Astrocyte of the spinal cord (primary cell): Measurements from ENCODE around the gene HMGN4.

ENCODE experiments used
- DNase-seq: peaks from one replicate; pipeline ENCODE4 v3.0.0; 2011; ENCODE audit warnings: low read depth, low spot score
- H3K4me3 ChIP-seq: 2 replicates; pipeline ENCODE4 v1.5.1; 2011; ENCODE audit warnings: low read depth, mild to moderate bottlenecking, low read length, moderate library complexity
- CTCF ChIP-seq: IDR thresholded peaks from 2 replicates; pipeline ENCODE4 v1.5.1; 2012; ENCODE audit warnings: low read depth, mild to moderate bottlenecking, low read length, inconsistent platforms
- in situ Hi-C: cut with HindIII; loops from 2 replicates; pipeline ENCODE4 v1.10.0; 2017; ENCODE audit warnings: low sequenced_read_pairs

The HMGN4 gene

GRCh38 chr6:26537846-26538571, at the start of gene HMGN4:
Gene HMGN4, plus strand, starts transcription at chr6:26538366. Its CDS starts 6,841 bp downstream, at chr6:26545207.
- in situ Hi-C loops: no loop called here
- peak; percentile 95 for DNase-seq

DNA sequence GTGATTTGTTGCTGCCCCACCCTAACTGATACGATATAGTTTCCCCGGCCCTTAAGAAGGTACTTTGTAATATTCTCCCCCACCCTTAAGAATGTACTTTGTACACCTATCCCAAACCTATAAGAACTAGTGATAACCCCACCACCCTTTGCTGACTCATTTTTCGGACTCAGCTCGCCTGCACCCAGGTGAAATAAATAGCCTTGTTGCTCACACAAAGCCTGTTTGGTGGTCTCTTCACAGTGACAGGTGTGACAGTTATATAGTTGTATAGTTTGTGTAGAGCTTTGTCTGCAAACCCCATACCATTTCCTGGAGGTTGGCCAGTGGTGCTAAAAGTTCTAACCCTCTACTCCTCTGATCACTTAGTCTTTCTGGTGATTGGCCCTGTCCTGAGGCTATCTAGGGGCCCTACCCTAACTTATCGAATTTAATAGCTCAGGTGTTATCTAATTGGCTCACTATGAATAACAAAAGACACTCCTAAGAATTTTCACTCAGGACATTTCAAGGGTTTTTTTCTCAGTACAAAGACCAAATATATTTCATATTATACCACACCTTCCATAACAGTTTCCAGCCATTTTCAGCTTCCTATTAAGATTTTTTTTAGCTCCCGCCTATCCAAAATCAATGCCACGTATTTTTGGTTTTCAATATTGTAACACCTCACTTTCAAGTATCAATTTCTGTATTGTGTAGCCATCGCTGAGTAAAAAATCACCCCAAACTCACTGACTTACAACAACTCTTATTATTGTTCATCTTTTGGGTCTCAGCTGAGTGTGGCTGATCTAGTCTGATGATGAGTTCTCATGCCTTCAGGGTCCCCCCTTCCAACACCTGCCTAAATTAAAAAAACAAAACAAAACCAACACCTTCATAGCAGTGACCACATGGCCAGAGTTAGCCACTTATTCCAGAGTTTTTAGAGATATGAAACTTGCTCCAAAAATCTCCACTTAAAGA, 47.9 kb upstream of the HMGN4 start:
- H3K4me3 ChIP-seq: no peak overlapping the region
- DNase-seq: no peak
- in situ Hi-C loops: no loop called here
- TF ChIP-seq CTCF: no peak

More at GRCh38 chr6:26537846-26538571, at the start of gene HMGN4:
- TF ChIP-seq CTCF: peak; percentile 9
- peak within 1 kb of the TSS; percentile 94 for H3K4me3 ChIP-seq

GRCh38 chr6:26491604-26492003, 46.6 kb upstream of the HMGN4 start:
- in situ Hi-C loops: no loop called here
- H3K4me3 ChIP-seq: no peak overlapping the region
- DNase-seq: no peak
- no peak for TF ChIP-seq CTCF

GRCh38 chr6:26493258-26493657, 44.9 kb upstream of the HMGN4 start:
- no peak overlapping the region for H3K4me3 ChIP-seq
- in situ Hi-C loops: no loop called here
- TF ChIP-seq CTCF: peak; percentile 39
- DNase-seq: no peak

GRCh38 chr6:26494117-26494516, 44.0 kb upstream of the HMGN4 start:
- no peak for DNase-seq
- H3K4me3 ChIP-seq: no peak overlapping the region
- in situ Hi-C loops: no loop called here
- TF ChIP-seq CTCF: no peak

GRCh38 chr6:26495281-26495680, 42.9 kb upstream of the HMGN4 start:
- in situ Hi-C loops: no loop called here
- H3K4me3 ChIP-seq: no peak overlapping the region
- DNase-seq: no peak
- TF ChIP-seq CTCF: no peak
